Ovary (tissue), 9 donors: Measurements from ENCODE around the gene B4GALT3. TPM values are rescaled to one million over a fixed set of nuclear protein-coding genes. Genes with fewer than 3 reads are reported as not detected.

Experiments
- DNase-seq, 5 donors: peaks; one replicate each; pipeline ENCODE4 v3.0.0-alpha.2; 2019 to 2020
- H3K27ac ChIP-seq, 2 donors: fragments of 200-600 bp; one replicate each; pipeline versions ENCODE4 v1.5.1 to v1.8.0; 2019 to 2022
- H3K27me3 ChIP-seq: fragments of 200-600 bp; one replicate; pipeline ENCODE4 v1.8.0; 2022
- H3K36me3 ChIP-seq: fragments of 200-600 bp; sonication (generic); one replicate; pipeline ENCODE4 v1.5.1; 2019
- H3K4me1 ChIP-seq: one replicate; pipeline ENCODE4 v1.8.1; 2013; ENCODE audit warnings: mild to moderate bottlenecking, moderate library complexity; ENCODE audit not compliant: insufficient read depth
- H3K4me3 ChIP-seq: fragments of 200-600 bp; sonication (generic); one replicate; pipeline ENCODE4 v1.5.1; 2017
- H3K9me3 ChIP-seq, 2 donors: fragments of 200-600 bp in 1 of 2; sonication (generic) in 1 of 2; one replicate each; pipeline versions ENCODE4 v1.5.1 to v1.8.1; 2013 to 2019; ENCODE audit warnings: mild to moderate bottlenecking in 1 of 2, moderate library complexity in 1 of 2
- CTCF ChIP-seq, 3 donors: fragments of 450-650 bp in 2 of 3; fragments of 200-600 bp in 1 of 3; IDR thresholded peaks; one replicate each; pipeline versions ENCODE4 v1.5.1 to v1.8.0; 2016 to 2022; ENCODE audit warnings: antibody characterized with exemption in 3 of 3, mild to moderate bottlenecking in 1 of 3
- EP300 ChIP-seq: sonication (generic); formaldehyde crosslinking; IDR thresholded peaks from one replicate; pipeline ENCODE4 v1.6.1; 2017; ENCODE audit warnings: antibody characterized with exemption
- POLR2A ChIP-seq: fragments of 450-650 bp; IDR thresholded peaks from one replicate; pipeline ENCODE4 v1.6.1; 2017; ENCODE audit warnings: antibody characterized with exemption, mild to moderate bottlenecking, moderate library complexity
- WGBS, 3 donors: extraction: QIAGEN DNeasy Blood & Tissue Kit in 1 of 3; methylation state at CpG; one replicate each; pipeline versions ENCODE4 v1.1.5 to v1.1.7; 2013 to 2017; 5-methylcytosine and 5-hydroxymethylcytosine counted together
- intact Hi-C, 4 donors: fragments of 100-400 bp; cut with DNase I; formaldehyde crosslinking; loops; one replicate each; pipeline versions ENCODE4 v1.11.0 to v1.15.1; 2022 to 2023
- polyA plus RNA-seq, 2 donors: library from polyadenylated mRNA; stranded (reverse); fragments of 200-250 nt in 1 of 2; fragments of 350-450 nt in 1 of 2; fragmentation: Illumina TruSeq in 1 of 2; extraction: RNeasy Lipid Tissue Mini Kit (QIAGEN cat#74804) in 1 of 2; gene quantifications; one replicate each; pipeline ENCODE4 v1.2.3, GENCODE V29; 2013 to 2014
- total RNA-seq, 7 donors: library from RNA; depleted of rRNA in 2 of 7; stranded (reverse); fragments of >200 nt in 2 of 7; fragmentation: NEBNext Ultra II Directional in 3 of 7; extraction: Animal tissue kit (Norgen Biotek cat#: 25700) in 3 of 7; gene quantifications; one replicate each; pipeline versions ENCODE4 v1.1.0 to v1.2.4, GENCODE V29; 2016 to 2023
- donor health status: DM: no; HTN: no; CAD: no; lungs with moderate emphysema.
- donor health status: DM: no; HTN: no; CAD: no.
- donor health status: Bipolar disorder and iron deficiency.
- donor health status: DM: yes; HTN: yes; CAD: no.
- donor health status: DM: no; HTN: no; CAD: no.
- donor health status: DM: yes; HTN: yes; CAD: no.

B4GALT3 gene
- total and polyA plus RNA-seq, 9 donors: 23.1 to 44.0 (median 28.8) TPM

GRCh38 chr1:161189036-161189435 lies 11.7 kb upstream of the B4GALT3 start:
- H3K27ac ChIP-seq: no peak overlapping the region
- peak in 2 of 5 donors; percentile 32 to 40 for DNase-seq
- peaks cover 3% of the 10 kb centered on the region for H3K4me1 ChIP-seq
- intact Hi-C loops: no loop called here
- no peaks in the 10 kb centered on the region for H3K9me3 ChIP-seq
- no peak overlapping the region for H3K4me3 ChIP-seq
- 76 to 86% (median 81%) methylated on average over 5 of the region's 5 CpGs for WGBS, 3 donors
- TF ChIP-seq CTCF (IDR thresholded peaks at IDR 0.05) (no peak), POLR2A (no peak), EP300 (no peak)
- no peaks in the 10 kb centered on the region for H3K27me3 ChIP-seq
- no peaks in the 10 kb centered on the region for H3K36me3 ChIP-seq

- H3K4me1 ChIP-seq: peaks cover 2% of the 10 kb centered on the region
- no peaks in the 10 kb centered on the region for H3K36me3 ChIP-seq
- H3K4me3 ChIP-seq: no peak overlapping the region
- TF ChIP-seq CTCF (IDR thresholded peaks at IDR 0.05) (no peak), POLR2A (no peak), EP300 (no peak)
- H3K27ac ChIP-seq: no peak overlapping the region
- H3K9me3 ChIP-seq: no peaks in the 10 kb centered on the region
- 55 to 66% (median 60%) methylated on average over 6 of the region's 6 CpGs for WGBS, 3 donors
- intact Hi-C loops: no loop called here
- DNase-seq: peak in 1 of 5 donors; percentile 7
- H3K27me3 ChIP-seq: no peaks in the 10 kb centered on the region
Measured at GRCh38 chr1:161188381-161188780, 11.1 kb upstream of the B4GALT3 start.

DNA sequence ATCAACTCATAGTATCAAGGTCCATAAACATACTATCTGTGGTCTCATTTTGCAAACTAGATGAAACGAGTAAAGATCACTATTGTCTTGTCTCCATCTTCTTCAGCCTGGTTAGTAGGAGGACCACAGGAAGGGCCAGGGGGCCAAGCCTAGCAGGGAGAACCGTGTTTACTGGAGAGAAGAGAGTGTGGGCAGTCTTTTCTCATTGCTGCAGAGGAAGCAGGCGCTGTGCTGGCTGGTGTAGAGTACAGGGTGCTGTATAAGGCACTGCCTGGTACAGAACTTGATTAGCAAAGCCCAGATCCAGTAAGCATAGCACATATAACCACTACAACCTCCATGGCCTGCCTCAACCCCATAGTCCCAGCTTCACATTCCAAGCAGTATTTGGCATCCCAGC lies 10.0 kb upstream of the B4GALT3 start:
- WGBS, 3 donors: 60 to 69% (median 65%) methylated on average over 3 of the region's 3 CpGs
- no peaks in the 10 kb centered on the region for H3K27me3 ChIP-seq
- TF ChIP-seq CTCF (IDR thresholded peaks at IDR 0.05): no peak
- H3K27ac ChIP-seq: no peak overlapping the region
- peaks cover 2% of the 10 kb centered on the region for H3K4me1 ChIP-seq
- no peaks in the 10 kb centered on the region for H3K9me3 ChIP-seq
- intact Hi-C loops: no loop called here
- peak in 1 of 5 donors; percentile 31 for DNase-seq
- no peak overlapping the region for H3K4me3 ChIP-seq
- no peaks in the 10 kb centered on the region for H3K36me3 ChIP-seq

- H3K4me1 ChIP-seq: peaks cover 2% of the 10 kb centered on the region
- no peak for DNase-seq
- no peaks in the 10 kb centered on the region for H3K36me3 ChIP-seq
- H3K27me3 ChIP-seq: no peaks in the 10 kb centered on the region
- 18 to 33% (median 27%) methylated on average over 2 of the region's 2 CpGs for WGBS, 3 donors
- no peak overlapping the region for H3K4me3 ChIP-seq
- intact Hi-C loops: no loop called here
- H3K27ac ChIP-seq: peak overlapping the region in 1 of 2 donors; percentile 9
- TF ChIP-seq POLR2A: no peak
- TF ChIP-seq CTCF (IDR thresholded peaks at IDR 0.05): no peak
- TF ChIP-seq EP300: no peak
- H3K9me3 ChIP-seq: no peaks in the 10 kb centered on the region
Measured at GRCh38 chr1:161185732-161186311, 8.5 kb upstream of the B4GALT3 start.
